Trophoblast cell (in vitro differentiated cells and primary cell): ENCODE results near the gene NR1D2.

ENCODE experiments used
- DNase-seq, 2 donors: peaks; one replicate each; pipeline ENCODE4 v3.0.0-alpha.2; 2016
- H2AFZ ChIP-seq: 2 replicates; pipeline ENCODE4 v1.6.1; 2013; ENCODE audit warnings: low read length, moderate library complexity, mild to moderate bottlenecking; ENCODE audit not compliant: insufficient read depth, poor library complexity
- H2AK5ac ChIP-seq: 2 replicates; pipeline ENCODE4 v1.6.1; 2013; ENCODE audit warnings: mild to moderate bottlenecking, low read length
- H2BK120ac ChIP-seq: 2 replicates; pipeline ENCODE4 v1.6.1; 2013; ENCODE audit warnings: low read length, mild to moderate bottlenecking, moderate library complexity; ENCODE audit not compliant: insufficient read depth, poor library complexity
- H2BK12ac ChIP-seq: 2 replicates; pipeline ENCODE4 v1.6.1; 2013; ENCODE audit warnings: mild to moderate bottlenecking, low read length, moderate library complexity
- H2BK5ac ChIP-seq: 2 replicates; pipeline ENCODE4 v1.6.1; 2013; ENCODE audit warnings: low read length, low read depth, moderate library complexity, mild to moderate bottlenecking; ENCODE audit not compliant: poor library complexity
- H3K14ac ChIP-seq: 2 replicates; pipeline ENCODE4 v1.6.1; 2013; ENCODE audit warnings: mild to moderate bottlenecking, low read length
- H3K18ac ChIP-seq: 2 replicates; pipeline ENCODE4 v1.6.1; 2013; ENCODE audit warnings: mild to moderate bottlenecking, low read length
- H3K23ac ChIP-seq: 2 replicates; pipeline ENCODE4 v1.6.1; 2013; ENCODE audit warnings: low read length
- H3K27ac ChIP-seq: 2 replicates; pipeline ENCODE4 v1.5.1; 2013; ENCODE audit warnings: low read depth, mild to moderate bottlenecking, inconsistent platforms, low read length, moderate library complexity
- H3K27me3 ChIP-seq: 2 replicates; pipeline ENCODE4 v1.6.1; 2013; ENCODE audit warnings: inconsistent platforms, mild to moderate bottlenecking, low read length, moderate library complexity; ENCODE audit not compliant: insufficient read depth
- H3K36me3 ChIP-seq, 2 experiments: 1 replicate in 1 of 2; 2 replicates in 1 of 2; pipeline ENCODE4 v1.6.1; 2013; ENCODE audit warnings: low read length in 2 of 2, mild to moderate bottlenecking in 2 of 2, moderate library complexity in 1 of 2; ENCODE audit not compliant: insufficient read depth in 2 of 2, control insufficient read depth in 1 of 2
- H3K4ac ChIP-seq: 2 replicates; pipeline ENCODE4 v1.6.1; 2013; ENCODE audit warnings: low read depth, mild to moderate bottlenecking, low read length, moderate library complexity
- H3K4me1 ChIP-seq, 2 experiments: 1 replicate in 1 of 2; 2 replicates in 1 of 2; pipeline ENCODE4 v1.6.1; 2013; ENCODE audit warnings: low read length in 2 of 2, mild to moderate bottlenecking in 2 of 2, moderate library complexity in 1 of 2; ENCODE audit not compliant: insufficient read depth in 2 of 2, control insufficient read depth in 1 of 2
- H3K4me2 ChIP-seq: 2 replicates; pipeline ENCODE4 v1.6.1; 2013; ENCODE audit warnings: inconsistent platforms, mild to moderate bottlenecking, low read length, moderate library complexity
- H3K4me3 ChIP-seq: 2 replicates; pipeline ENCODE4 v1.5.1; 2013; ENCODE audit warnings: mild to moderate bottlenecking, low read depth, low read length, inconsistent platforms
- H3K79me1 ChIP-seq: one replicate; pipeline ENCODE4 v1.6.1; 2013; ENCODE audit warnings: low read length
- H3K79me2 ChIP-seq: 2 replicates; pipeline ENCODE4 v1.6.1; 2013; ENCODE audit warnings: low read length, mild to moderate bottlenecking; ENCODE audit not compliant: control insufficient read depth, insufficient read depth, poor library complexity
- H3K9ac ChIP-seq: 2 replicates; pipeline ENCODE4 v1.6.1; 2013; ENCODE audit warnings: mild to moderate bottlenecking, low read length
- H3K9me3 ChIP-seq: 2 replicates; pipeline ENCODE4 v1.6.1; 2013; ENCODE audit warnings: low read depth, mild to moderate bottlenecking, control low read depth, inconsistent platforms, low read length; ENCODE audit not compliant: insufficient read depth
- H4K12ac ChIP-seq: 2 replicates; pipeline ENCODE4 v1.6.1; 2013; ENCODE audit warnings: low read depth, mild to moderate bottlenecking, low read length, moderate library complexity
- H4K8ac ChIP-seq: 2 replicates; pipeline ENCODE4 v1.6.1; 2013; ENCODE audit warnings: low read depth, mild to moderate bottlenecking, low read length, moderate library complexity
- H4K91ac ChIP-seq: one replicate; pipeline ENCODE4 v1.6.1; 2013; ENCODE audit warnings: low read depth, mild to moderate bottlenecking, low read length, moderate library complexity
- WGBS: extraction: QIAGEN DNeasy Blood & Tissue Kit; methylation state at CpG from one replicate; pipeline ENCODE4 v1.1.7; 2013; ENCODE audit warnings: missing lambda C conversion rate; ENCODE audit not compliant: insufficient read length, insufficient coverage; ENCODE audit errors: extremely low coverage; 5-methylcytosine and 5-hydroxymethylcytosine counted together

Gene NR1D2

DNA sequence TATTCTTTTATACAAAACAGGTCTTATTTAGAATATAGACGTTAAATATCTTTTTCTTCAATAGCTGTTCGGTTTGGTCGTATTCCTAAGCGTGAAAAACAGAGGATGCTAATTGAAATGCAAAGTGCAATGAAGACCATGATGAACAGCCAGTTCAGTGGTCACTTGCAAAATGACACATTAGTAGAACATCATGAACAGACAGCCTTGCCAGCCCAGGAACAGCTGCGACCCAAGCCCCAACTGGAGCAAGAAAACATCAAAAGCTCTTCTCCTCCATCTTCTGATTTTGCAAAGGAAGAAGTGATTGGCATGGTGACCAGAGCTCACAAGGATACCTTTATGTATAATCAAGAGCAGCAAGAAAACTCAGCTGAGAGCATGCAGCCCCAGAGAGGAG, 16.8 kb downstream of the NR1D2 start:
- Histone ChIP-seq H3K79me1 (no peaks in the 10 kb centered on the region), H2AFZ (no peak overlapping the region), H3K36me3 (peaks cover 9 to 13% of the 10 kb centered on the region in 2 experiments), H3K27me3 (no peaks in the 10 kb centered on the region), H3K9me3 (no peaks in the 10 kb centered on the region), H2BK120ac (no peak overlapping the region), H3K4ac (no peak overlapping the region), H3K18ac (no peak overlapping the region), H3K27ac (no peak overlapping the region), H2AK5ac (no peak overlapping the region), H3K4me3 (no peak overlapping the region), H2BK12ac (no peak overlapping the region), H3K23ac (no peak overlapping the region), H4K91ac (no peak overlapping the region), H3K4me2 (no peak overlapping the region), H3K9ac (no peak overlapping the region), H3K14ac (no peak overlapping the region), H2BK5ac (no peak overlapping the region), H3K4me1 (peaks cover 0 to 8% of the 10 kb centered on the region in 2 experiments), H4K8ac (no peak overlapping the region), H3K79me2 (no peaks in the 10 kb centered on the region), H4K12ac (no peak overlapping the region)
- no CpG with 5 or more reads among the region's 5 CpGs for WGBS
- DNase-seq = no peak

DNA sequence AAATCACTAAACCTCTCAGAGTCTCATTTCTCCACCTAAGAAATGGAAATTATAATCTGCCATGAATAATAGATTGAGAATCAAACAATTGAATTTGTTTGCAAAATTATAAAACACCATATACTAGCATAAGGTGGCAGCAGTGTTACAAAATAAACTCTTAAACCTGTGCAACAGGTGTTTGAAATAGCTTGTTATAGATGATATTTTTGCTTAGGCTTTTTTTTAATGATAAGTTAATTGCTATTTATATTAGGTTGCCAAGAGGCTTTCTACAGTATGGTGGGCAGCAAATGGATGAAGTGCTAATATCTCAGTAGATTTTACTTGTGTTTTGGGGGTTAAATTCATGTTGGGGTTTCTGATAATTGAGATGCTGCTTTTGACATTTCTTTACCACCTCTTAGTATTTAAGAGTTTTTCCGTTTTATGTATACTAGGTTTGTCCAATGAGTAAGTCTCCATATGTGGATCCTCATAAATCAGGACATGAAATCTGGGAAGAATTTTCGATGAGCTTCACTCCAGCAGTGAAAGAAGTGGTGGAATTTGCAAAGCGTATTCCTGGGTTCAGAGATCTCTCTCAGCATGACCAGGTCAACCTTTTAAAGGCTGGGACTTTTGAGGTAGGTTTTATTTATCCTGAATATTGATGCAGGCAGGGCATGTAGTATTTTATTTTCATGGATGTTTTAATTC, 19.6 kb downstream of the NR1D2 start:
- Histone ChIP-seq H3K27me3 (no peaks in the 10 kb centered on the region), H4K12ac (no peak overlapping the region), H3K79me2 (no peaks in the 10 kb centered on the region), H2BK5ac (no peak overlapping the region), H3K9me3 (no peaks in the 10 kb centered on the region), H3K14ac (no peak overlapping the region), H3K36me3 (peaks cover 16% of the 10 kb centered on the region in 2 experiments), H3K4me2 (no peak overlapping the region), H4K91ac (no peak overlapping the region), H3K27ac (no peak overlapping the region), H2BK120ac (no peak overlapping the region), H4K8ac (no peak overlapping the region), H3K4me1 (peaks cover 0 to 3% of the 10 kb centered on the region in 2 experiments), H2AFZ (no peak overlapping the region), H3K4me3 (no peak overlapping the region), H3K79me1 (no peaks in the 10 kb centered on the region), H2AK5ac (no peak overlapping the region), H3K4ac (no peak overlapping the region), H2BK12ac (no peak overlapping the region), H3K9ac (no peak overlapping the region), H3K18ac (no peak overlapping the region), H3K23ac (no peak overlapping the region)
- DNase-seq = no peak
- WGBS = no CpG with 5 or more reads among the region's 3 CpGs

DNA sequence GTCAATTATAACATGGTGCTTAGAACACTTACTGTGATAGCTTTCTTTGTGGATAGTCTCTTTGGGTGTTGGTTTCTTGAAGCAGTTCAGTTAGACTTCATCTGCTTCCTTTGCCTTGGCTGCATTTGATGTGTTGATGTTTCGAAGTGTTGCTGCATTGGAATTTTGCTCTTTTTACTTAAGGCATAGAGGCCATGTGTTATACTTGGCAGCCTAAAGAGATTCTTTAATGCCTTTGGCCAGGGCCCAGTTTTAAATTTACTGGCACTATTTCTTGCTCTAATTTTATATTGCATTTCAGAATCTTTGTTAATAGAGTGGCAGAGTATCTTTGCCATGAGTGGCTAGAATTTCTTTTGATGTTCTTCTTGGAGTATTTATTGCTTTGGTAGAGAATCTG, 21.2 kb downstream of the NR1D2 start:
- no peaks in the 10 kb centered on the region for H3K27me3 ChIP-seq
- no peak overlapping the region for H2BK120ac ChIP-seq
- no peak overlapping the region for H3K4me3 ChIP-seq
- no peak overlapping the region for H2BK5ac ChIP-seq
- no peak overlapping the region for H3K14ac ChIP-seq
- H3K79me1 ChIP-seq = no peaks in the 10 kb centered on the region
- H3K79me2 ChIP-seq = no peaks in the 10 kb centered on the region
- H2AK5ac ChIP-seq = no peak overlapping the region
- DNase-seq = no peak
- H3K23ac ChIP-seq = no peak overlapping the region
- no peaks in the 10 kb centered on the region for H3K9me3 ChIP-seq
- H3K4me1 ChIP-seq = peaks cover 0 to 3% of the 10 kb centered on the region in 2 experiments
- H2BK12ac ChIP-seq = no peak overlapping the region
- H4K8ac ChIP-seq = no peak overlapping the region
- H3K36me3 ChIP-seq = peaks cover 14 to 18% of the 10 kb centered on the region in 2 experiments
- no peak overlapping the region for H3K27ac ChIP-seq
- no peak overlapping the region for H3K18ac ChIP-seq
- H3K4me2 ChIP-seq = no peak overlapping the region
- H3K4ac ChIP-seq = no peak overlapping the region
- H4K12ac ChIP-seq = no peak overlapping the region
- H4K91ac ChIP-seq = no peak overlapping the region
- no peak overlapping the region for H3K9ac ChIP-seq
- no peak overlapping the region for H2AFZ ChIP-seq
- WGBS = no CpG with 5 or more reads among the region's 1 CpG

DNA sequence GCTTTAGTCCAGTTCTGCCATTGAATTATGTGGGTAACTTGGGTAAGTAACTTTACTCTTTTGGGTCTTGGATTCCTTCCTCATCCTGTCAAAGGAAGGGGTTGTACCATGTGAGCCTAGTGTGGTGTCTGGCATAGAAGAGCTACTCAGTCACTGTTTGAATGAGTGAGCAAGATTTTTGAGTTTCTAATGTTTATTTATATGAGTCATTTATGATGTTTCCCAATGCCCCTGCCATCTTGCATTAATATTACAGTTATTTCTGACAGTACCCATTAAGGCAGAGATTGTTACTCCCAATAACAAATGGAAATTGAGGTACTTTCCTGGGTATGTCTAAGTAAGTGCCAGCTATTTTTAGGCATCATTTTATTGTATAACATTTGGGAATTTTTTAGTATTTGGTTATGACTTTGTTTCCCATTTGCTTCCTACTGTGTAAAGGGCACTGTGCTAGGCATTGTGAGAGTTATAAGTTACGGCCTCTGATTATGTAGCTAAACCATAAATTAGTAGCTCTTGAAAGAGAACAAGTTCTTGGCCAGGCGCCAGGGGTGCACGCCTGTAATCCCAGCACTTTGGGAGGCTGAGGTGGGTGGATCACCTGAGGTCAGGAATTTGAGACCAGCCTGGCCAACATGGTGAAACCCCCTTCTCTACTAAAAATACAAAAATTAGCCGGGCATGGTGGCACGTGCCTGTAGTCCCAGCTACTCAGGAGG, 23.5 kb downstream of the NR1D2 start:
- H3K79me2 ChIP-seq = no peaks in the 10 kb centered on the region
- H3K27ac ChIP-seq = no peak overlapping the region
- H2AFZ ChIP-seq = no peak overlapping the region
- H3K18ac ChIP-seq = no peak overlapping the region
- DNase-seq = no peak
- no peak overlapping the region for H4K12ac ChIP-seq
- H2BK12ac ChIP-seq = no peak overlapping the region
- H3K14ac ChIP-seq = no peak overlapping the region
- H3K36me3 ChIP-seq = peaks cover 11 to 12% of the 10 kb centered on the region in 2 experiments
- H3K23ac ChIP-seq = no peak overlapping the region
- H2AK5ac ChIP-seq = no peak overlapping the region
- no peak overlapping the region for H4K91ac ChIP-seq
- no peak overlapping the region for H3K4me3 ChIP-seq
- H2BK120ac ChIP-seq = no peak overlapping the region
- no peak overlapping the region for H3K4me2 ChIP-seq
- no peaks in the 10 kb centered on the region for H3K9me3 ChIP-seq
- no peak overlapping the region for H3K4ac ChIP-seq
- no peak overlapping the region for H3K9ac ChIP-seq
- WGBS = no CpG with 5 or more reads among the region's 5 CpGs
- no peaks in the 10 kb centered on the region for H3K27me3 ChIP-seq
- H3K79me1 ChIP-seq = no peaks in the 10 kb centered on the region
- no peak overlapping the region for H2BK5ac ChIP-seq
- H3K4me1 ChIP-seq = no peaks in the 10 kb centered on the region
- no peak overlapping the region for H4K8ac ChIP-seq
